ENCODE results near the gene FICD. TPM values are rescaled to one million over a fixed set of nuclear protein-coding genes. Genes with fewer than 3 reads are reported as not detected.
A peak's percentile ranks its signal among the peaks of the same experiment; 100 is the strongest.

Gene FICD
- total RNA-seq, 1 donor from 2014 or later, result 4.7 TPM

DNA sequence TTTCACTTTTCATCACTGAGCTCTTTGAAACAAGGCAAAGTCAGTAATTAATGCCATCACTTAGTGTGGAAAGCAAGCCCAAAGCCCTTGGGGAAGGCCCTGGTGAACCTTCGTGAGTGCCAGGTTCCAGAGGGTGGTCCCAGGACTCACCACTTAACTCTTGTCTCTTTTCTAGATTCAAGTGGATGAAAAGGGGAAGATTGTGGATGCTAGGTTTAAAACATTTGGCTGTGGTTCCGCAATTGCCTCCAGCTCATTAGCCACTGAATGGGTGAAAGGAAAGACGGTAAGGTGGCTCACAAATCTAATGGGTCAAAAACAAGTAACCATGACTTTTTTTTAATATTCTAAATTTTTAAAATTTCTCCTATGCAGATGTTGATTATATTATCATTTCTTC, 50.1 kb downstream of the FICD start:
- no peak for DNase-seq (ENCODE audit: low read depth)

DNA sequence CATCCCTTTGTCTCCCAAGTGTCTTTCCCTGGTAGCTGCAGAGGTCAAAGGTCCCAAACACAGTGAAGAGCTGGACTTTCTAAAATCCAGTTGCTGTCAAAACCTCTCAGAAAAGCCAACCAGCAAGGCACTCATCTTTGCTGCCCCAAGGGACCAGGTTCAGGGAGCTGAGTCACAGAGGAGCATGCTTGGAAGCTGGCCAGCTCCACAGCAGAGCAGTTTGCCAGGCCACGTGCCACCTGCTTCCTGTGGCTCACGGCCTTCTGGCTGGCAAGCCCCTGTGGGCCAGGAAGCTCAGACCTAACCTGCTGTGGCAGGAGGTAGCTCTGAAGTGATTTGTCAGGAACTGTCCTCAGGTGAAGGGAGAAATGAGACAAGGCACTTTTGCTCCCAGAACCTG, 50.9 kb downstream of the FICD start:
- DNase-seq (ENCODE audit: low read depth), result peak; percentile 90

DNA sequence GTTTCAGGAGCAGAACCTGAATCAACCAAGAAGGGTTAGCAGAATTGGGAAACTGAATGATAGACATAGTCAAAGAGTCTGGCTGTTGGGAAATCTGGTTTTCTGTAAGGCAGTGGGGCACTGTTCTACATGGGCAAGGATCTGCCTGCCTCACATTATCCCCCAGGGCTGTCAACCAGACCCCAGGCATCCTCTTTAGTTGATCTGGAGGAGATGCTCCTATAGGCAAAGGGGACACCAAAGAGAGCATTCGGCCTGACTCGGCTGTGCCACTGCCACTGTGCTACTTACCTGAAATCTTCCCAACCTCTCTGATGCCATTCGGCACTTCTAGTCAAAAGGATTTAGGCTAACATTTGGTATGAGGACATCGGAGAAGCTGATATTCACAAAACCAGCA, 51.4 kb downstream of the FICD start:
- DNase-seq (ENCODE audit: low read depth), result no peak

GRCh38 chr12:108567406-108568337, 52.6 kb downstream of the FICD start:
- DNase-seq (ENCODE audit: low read depth), result no peak

DNA sequence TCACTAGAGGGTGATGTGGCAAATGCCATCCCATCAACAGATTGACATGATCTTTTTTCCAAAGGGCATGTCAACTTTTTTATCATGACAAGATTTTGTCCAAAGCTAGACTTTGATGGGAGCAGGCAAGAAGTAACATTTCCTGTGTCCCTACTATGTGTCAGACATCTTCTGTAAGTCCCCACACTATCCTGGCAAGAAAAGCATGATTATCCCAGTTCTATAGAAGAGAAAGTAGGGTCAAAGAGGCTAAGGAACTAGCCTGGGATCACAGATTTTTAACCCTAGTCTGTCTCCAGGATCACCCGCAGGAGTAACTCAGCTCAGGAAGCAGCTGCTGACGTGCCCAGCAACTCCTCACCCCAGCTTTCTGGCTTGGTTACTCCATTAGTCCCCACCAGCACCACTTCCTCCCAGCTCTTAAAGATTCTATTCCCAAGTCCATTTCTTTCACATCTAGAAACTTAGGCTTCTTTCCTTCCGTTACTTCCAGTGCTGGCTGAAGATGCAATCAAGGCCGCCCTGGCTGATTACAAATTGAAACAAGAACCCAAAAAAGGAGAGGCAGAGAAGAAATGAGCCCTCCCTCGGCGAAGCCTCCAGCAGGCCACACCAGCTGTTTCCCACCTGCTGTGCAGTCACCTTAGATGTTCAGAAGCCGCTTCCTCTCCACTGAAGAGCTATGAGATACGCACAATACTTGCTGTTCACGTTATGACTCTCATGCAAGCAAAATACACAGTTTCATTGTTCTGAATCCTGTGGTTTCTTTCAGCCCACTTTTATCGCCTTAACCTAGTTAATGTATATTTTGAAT, 53.5 kb downstream of the FICD start:
- DNase-seq (ENCODE audit: low read depth), result no peak

Other genes with a start within 250 kb of the FICD start
- 10.6 and 15.3 TPM in 2 replicates for gene CMKLR1, start 176.0 kb upstream of the FICD start, total RNA-seq
- 39.6 and 43.0 TPM in 2 replicates for gene SART3, start 45.9 kb downstream of the FICD start, total RNA-seq
- 129 and 149 TPM in 2 replicates for gene ISCU, start 47.3 kb downstream of the FICD start, total RNA-seq
- gene TMEM119, start 82.8 kb downstream of the FICD start, total RNA-seq, result 34.4 and 55.5 TPM in 2 replicates
- 2.4 and 2.9 TPM in 2 replicates for gene SELPLG, start 118.6 kb downstream of the FICD start, total RNA-seq
- gene CORO1C, start 216.2 kb downstream of the FICD start, total RNA-seq, result 80.3 and 85.3 TPM in 2 replicates

All from myocyte (in vitro differentiated cells).